ENCODE measurements around the gene RAB11FIP4. TPM values are rescaled to one million over a fixed set of nuclear protein-coding genes. Genes with fewer than 3 reads are reported as not detected.
A peak's percentile ranks its signal among the peaks of the same experiment; 100 is the strongest.

The RAB11FIP4 gene
- total RNA-seq, 1 donor from 2014 or later = 103 TPM

GRCh38 chr17:31550389-31551056 is 159.0 kb downstream of the RAB11FIP4 start:
- peaks cover 6% of the 10 kb centered on the region for H3K36me3 Mint-ChIP-seq (ENCODE audit: unreplicated experiment)
- H3K4me1 Mint-ChIP-seq (ENCODE audit: low read depth, unreplicated experiment) = peaks cover 3% of the 10 kb centered on the region
- peak overlapping the region; percentile 69 for H3K27ac Mint-ChIP-seq (ENCODE audit: unreplicated experiment)
- TF ChIP-seq CTCF (IDR thresholded peaks at IDR 0.05; ENCODE audit: partially characterized antibody, unreplicated experiment) = no peak
- no peak for DNase-seq
- H3K27me3 Mint-ChIP-seq (ENCODE audit: unreplicated experiment) = peaks cover 16% of the 10 kb centered on the region
- H3K4me3 Mint-ChIP-seq (ENCODE audit: unreplicated experiment) = peak overlapping the region; percentile 85
- peaks cover 21% of the 10 kb centered on the region for H3K9me3 Mint-ChIP-seq (ENCODE audit: unreplicated experiment)

DNA sequence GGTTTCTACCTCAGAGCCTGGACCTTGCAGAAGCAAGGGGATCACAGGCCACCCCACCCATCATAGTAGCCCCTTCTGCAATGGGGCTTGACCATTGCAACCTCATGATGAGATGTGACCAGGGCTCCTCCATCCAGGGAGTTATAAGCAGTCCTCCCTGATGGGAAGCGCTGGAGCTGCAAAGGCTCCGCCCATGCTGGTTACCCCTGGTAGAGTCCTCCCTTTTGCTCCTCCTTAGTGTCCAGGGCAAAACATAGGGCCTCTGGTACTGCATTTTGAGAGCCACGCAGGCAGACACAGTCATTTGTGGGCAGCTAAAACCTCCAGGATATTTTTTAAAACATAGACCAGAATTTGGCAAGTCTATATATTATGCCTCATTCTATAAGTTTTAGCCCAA is 161.1 kb downstream of the RAB11FIP4 start:
- DNase-seq = no peak
- no peak for TF ChIP-seq CTCF (IDR thresholded peaks at IDR 0.05; ENCODE audit: partially characterized antibody, unreplicated experiment)
- Mint-ChIP-seq H3K4me1 (ENCODE audit: low read depth, unreplicated experiment) (peaks cover 3% of the 10 kb centered on the region), H3K4me3 (ENCODE audit: unreplicated experiment) (no peak overlapping the region), H3K27me3 (ENCODE audit: unreplicated experiment) (peaks cover 16% of the 10 kb centered on the region), H3K36me3 (ENCODE audit: unreplicated experiment) (peaks cover 6% of the 10 kb centered on the region), H3K9me3 (ENCODE audit: unreplicated experiment) (peaks cover 17% of the 10 kb centered on the region), H3K27ac (ENCODE audit: unreplicated experiment) (no peak overlapping the region)

- peaks cover 6% of the 10 kb centered on the region for H3K36me3 Mint-ChIP-seq (ENCODE audit: unreplicated experiment)
- H3K27me3 Mint-ChIP-seq (ENCODE audit: unreplicated experiment) = peaks cover 17% of the 10 kb centered on the region
- no peak overlapping the region for H3K27ac Mint-ChIP-seq (ENCODE audit: unreplicated experiment)
- DNase-seq = no peak
- H3K4me3 Mint-ChIP-seq (ENCODE audit: unreplicated experiment) = no peak overlapping the region
- H3K4me1 Mint-ChIP-seq (ENCODE audit: low read depth, unreplicated experiment) = peaks cover 3% of the 10 kb centered on the region
- H3K9me3 Mint-ChIP-seq (ENCODE audit: unreplicated experiment) = peaks cover 14% of the 10 kb centered on the region
- TF ChIP-seq CTCF (IDR thresholded peaks at IDR 0.05; ENCODE audit: partially characterized antibody, unreplicated experiment) = no peak
Measured at GRCh38 chr17:31553506-31553905, 162.0 kb downstream of the RAB11FIP4 start.

- Mint-ChIP-seq H3K9me3 (ENCODE audit: unreplicated experiment) (peaks cover 9% of the 10 kb centered on the region), H3K4me3 (ENCODE audit: unreplicated experiment) (no peak overlapping the region), H3K4me1 (ENCODE audit: low read depth, unreplicated experiment) (peaks cover 1% of the 10 kb centered on the region), H3K36me3 (ENCODE audit: unreplicated experiment) (peaks cover 6% of the 10 kb centered on the region), H3K27me3 (ENCODE audit: unreplicated experiment) (peaks cover 14% of the 10 kb centered on the region), H3K27ac (ENCODE audit: unreplicated experiment) (no peak overlapping the region)
- no peak for TF ChIP-seq CTCF (IDR thresholded peaks at IDR 0.05; ENCODE audit: partially characterized antibody, unreplicated experiment)
- no peak for DNase-seq
Measured at GRCh38 chr17:31554930-31555329, 163.5 kb downstream of the RAB11FIP4 start.

DNA sequence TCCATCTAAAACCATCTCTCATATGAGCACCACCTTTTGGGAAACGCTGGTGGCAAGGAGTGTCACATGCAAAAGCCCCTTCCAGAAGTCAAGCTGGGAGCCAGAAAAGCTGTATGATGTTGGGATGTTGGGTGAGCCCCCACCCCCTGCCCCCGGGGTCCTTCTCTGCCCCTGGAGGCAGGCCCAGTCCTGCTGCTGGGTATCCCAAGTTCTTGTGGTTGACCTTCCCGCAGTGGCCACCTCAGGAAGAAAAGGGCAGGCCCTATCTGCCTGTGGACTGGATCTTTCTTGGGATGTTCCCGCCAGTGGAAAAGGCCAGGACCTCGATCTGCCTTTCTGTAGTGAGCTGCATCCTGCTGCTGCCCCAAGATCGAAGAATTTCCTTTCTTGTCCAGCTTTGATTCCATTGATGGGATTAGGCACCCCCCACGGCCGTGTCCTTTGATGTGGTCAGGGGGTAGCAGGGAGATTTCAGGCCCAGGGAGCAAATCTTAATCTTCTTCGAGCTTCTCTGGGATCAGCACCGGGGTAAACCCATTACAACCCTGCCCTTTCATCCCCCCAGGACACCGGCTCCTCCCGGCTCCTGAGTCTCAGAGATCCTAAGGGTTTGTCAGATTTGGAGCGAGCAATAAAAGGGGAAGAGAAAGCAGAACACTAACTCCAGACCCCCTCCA is 165.6 kb downstream of the RAB11FIP4 start:
- no peak for TF ChIP-seq CTCF (IDR thresholded peaks at IDR 0.05; ENCODE audit: partially characterized antibody, unreplicated experiment)
- Mint-ChIP-seq H3K36me3 (ENCODE audit: unreplicated experiment) (peaks cover 4% of the 10 kb centered on the region), H3K4me3 (ENCODE audit: unreplicated experiment) (no peak overlapping the region), H3K27ac (ENCODE audit: unreplicated experiment) (no peak overlapping the region), H3K4me1 (ENCODE audit: low read depth, unreplicated experiment) (peaks cover 1% of the 10 kb centered on the region), H3K9me3 (ENCODE audit: unreplicated experiment) (no peaks in the 10 kb centered on the region), H3K27me3 (ENCODE audit: unreplicated experiment) (peaks cover 14% of the 10 kb centered on the region)
- no peak for DNase-seq

Measured in glutamatergic neuron (in vitro differentiated cells).